ENCODE measurements around the gene COL21A1. TPM values are rescaled to one million over a fixed set of nuclear protein-coding genes. Genes with fewer than 3 reads are reported as not detected.
A peak's percentile ranks its signal among the peaks of the same experiment; 100 is the strongest.

The COL21A1 gene
- total and polyA plus RNA-seq, 4 donors, result 1.6 to 105 (median 6.3) TPM

GRCh38 chr6:56291302-56291917 is 44.0 kb upstream of the COL21A1 start:
- no peak for TF ChIP-seq CTCF (IDR thresholded peaks at IDR 0.05; ENCODE audit: control extremely low read depth, extremely low read depth)
- no peak for ATAC-seq (ENCODE audit: insufficient read depth, low FRiP score)
- Histone ChIP-seq H3K4me3 (no peak overlapping the region), H3K9ac (ENCODE audit: insufficient read depth in 1 of 2, low read length in 2 of 2) (no peak overlapping the region), H3K36me3 (ENCODE audit: control insufficient read depth in 4 of 4, insufficient read depth in 4 of 4, low read length in 4 of 4) (no peaks in the 10 kb centered on the region), H3K27me3 (ENCODE audit: control insufficient read depth in 3 of 3, insufficient read depth in 3 of 3, low read length in 2 of 3) (no peaks in the 10 kb centered on the region), H3K9me3 (ENCODE audit: control insufficient read depth in 4 of 4, insufficient read depth in 3 of 4, low read length in 3 of 4) (no peaks in the 10 kb centered on the region), H3K27ac (ENCODE audit: low read depth in 1 of 2, low read length in 1 of 2) (no peak overlapping the region), H3K4me1 (ENCODE audit: control insufficient read depth in 5 of 5, insufficient read depth in 5 of 5, low read length in 5 of 5) (peaks cover 0 to 8% (median 0%) of the 10 kb centered on the region in 5 donors)
- peak in 2 of 3 donors; percentile 34 to 43 for DNase-seq
- WGBS, 2 donors, result 67 to 76% methylated on average over 7 of the region's 7 CpGs

- Histone ChIP-seq H3K4me3 (no peak overlapping the region), H3K4me1 (ENCODE audit: control insufficient read depth in 5 of 5, insufficient read depth in 5 of 5, low read length in 5 of 5) (peaks cover 0 to 8% (median 0%) of the 10 kb centered on the region in 5 donors), H3K9ac (ENCODE audit: insufficient read depth in 1 of 2, low read length in 2 of 2) (no peak overlapping the region), H3K36me3 (ENCODE audit: control insufficient read depth in 4 of 4, insufficient read depth in 4 of 4, low read length in 4 of 4) (no peaks in the 10 kb centered on the region), H3K27me3 (ENCODE audit: control insufficient read depth in 3 of 3, insufficient read depth in 3 of 3, low read length in 2 of 3) (no peaks in the 10 kb centered on the region), H3K9me3 (ENCODE audit: control insufficient read depth in 4 of 4, insufficient read depth in 3 of 4, low read length in 3 of 4) (no peaks in the 10 kb centered on the region), H3K27ac (ENCODE audit: low read depth in 1 of 2, low read length in 1 of 2) (no peak overlapping the region)
- DNase-seq, result no peak
- ATAC-seq (ENCODE audit: insufficient read depth, low FRiP score), result no peak
- 76 to 83% methylated on average over 6 of the region's 6 CpGs for WGBS, 2 donors
- TF ChIP-seq CTCF (IDR thresholded peaks at IDR 0.05; ENCODE audit: control extremely low read depth, extremely low read depth), result no peak
Measured at GRCh38 chr6:56289721-56290120, 42.3 kb upstream of the COL21A1 start.

- DNase-seq (no peak), ATAC-seq (ENCODE audit: insufficient read depth, low FRiP score) (peak; percentile 50)
Measured at GRCh38 chr6:56288347-56288746, 41.0 kb upstream of the COL21A1 start.

More at GRCh38 chr6:56288347-56288746, 41.0 kb upstream of the COL21A1 start:
- no peak overlapping the region for H3K9ac ChIP-seq (ENCODE audit: insufficient read depth in 1 of 2, low read length in 2 of 2)
- 64 to 84% methylated on average over 2 of the region's 2 CpGs for WGBS, 2 donors
- H3K27me3 ChIP-seq (ENCODE audit: control insufficient read depth in 3 of 3, insufficient read depth in 3 of 3, low read length in 2 of 3), result no peaks in the 10 kb centered on the region
- H3K4me3 ChIP-seq, result no peak overlapping the region
- peaks cover 0 to 8% (median 0%) of the 10 kb centered on the region in 5 donors for H3K4me1 ChIP-seq (ENCODE audit: control insufficient read depth in 5 of 5, insufficient read depth in 5 of 5, low read length in 5 of 5)
- H3K27ac ChIP-seq (ENCODE audit: low read depth in 1 of 2, low read length in 1 of 2), result no peak overlapping the region
- no peaks in the 10 kb centered on the region for H3K36me3 ChIP-seq (ENCODE audit: control insufficient read depth in 4 of 4, insufficient read depth in 4 of 4, low read length in 4 of 4)
- no peak for TF ChIP-seq CTCF (IDR thresholded peaks at IDR 0.05; ENCODE audit: control extremely low read depth, extremely low read depth)
- H3K9me3 ChIP-seq (ENCODE audit: control insufficient read depth in 4 of 4, insufficient read depth in 3 of 4, low read length in 3 of 4), result no peaks in the 10 kb centered on the region

Measured in lung (tissue), 12 donors.